Inflammatory macrophage treated with lipopolysaccharide for 1 hour (primary cell): ENCODE data around the gene TCIRG1.

Experiments used
- DNase-seq, 2 donors: peaks; one replicate each; pipeline ENCODE4 v3.0.0-alpha.2; 2020 to 2022

The TCIRG1 gene

DNA sequence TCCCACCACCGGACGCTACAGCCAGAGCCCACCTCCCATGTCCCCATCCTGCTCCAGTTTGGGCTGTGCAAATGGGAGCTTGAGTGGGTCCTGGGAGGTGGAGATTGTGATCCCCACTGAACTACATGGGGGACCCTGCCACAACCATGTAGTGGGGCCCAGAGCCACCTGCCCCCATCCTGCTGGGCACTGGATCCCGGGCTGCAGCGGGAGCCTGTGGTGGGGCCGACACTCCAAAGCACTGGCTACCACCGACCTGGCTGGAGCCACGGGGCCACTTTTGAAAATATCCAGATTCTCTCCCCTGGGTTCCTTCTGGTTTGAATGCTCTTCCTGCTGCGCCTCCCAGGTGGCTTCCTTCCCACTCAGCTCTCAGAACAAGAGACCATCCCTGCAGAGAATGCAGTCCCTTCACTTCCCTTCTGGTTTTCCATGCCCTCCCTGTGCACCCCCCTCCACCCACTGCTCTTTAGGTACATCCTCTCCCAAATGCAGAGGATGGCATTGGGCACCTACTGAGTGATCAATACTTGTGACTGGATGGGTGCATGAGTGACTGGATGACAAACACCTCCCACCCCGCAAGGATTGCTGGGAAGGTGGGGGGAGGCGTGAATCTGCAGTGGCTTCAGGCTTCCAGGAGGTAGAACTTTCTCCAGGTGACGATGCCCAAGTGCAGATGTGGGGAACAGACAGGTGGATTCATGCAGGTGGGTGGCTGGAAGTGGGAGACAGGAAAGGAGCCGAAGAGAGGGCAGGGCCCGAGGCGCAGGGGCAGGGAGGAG lies 34.1 kb upstream of the TCIRG1 start:
- no peak for DNase-seq

GRCh38 chr11:68006606-68007166 lies 32.1 kb upstream of the TCIRG1 start:
- DNase-seq = no peak

DNA sequence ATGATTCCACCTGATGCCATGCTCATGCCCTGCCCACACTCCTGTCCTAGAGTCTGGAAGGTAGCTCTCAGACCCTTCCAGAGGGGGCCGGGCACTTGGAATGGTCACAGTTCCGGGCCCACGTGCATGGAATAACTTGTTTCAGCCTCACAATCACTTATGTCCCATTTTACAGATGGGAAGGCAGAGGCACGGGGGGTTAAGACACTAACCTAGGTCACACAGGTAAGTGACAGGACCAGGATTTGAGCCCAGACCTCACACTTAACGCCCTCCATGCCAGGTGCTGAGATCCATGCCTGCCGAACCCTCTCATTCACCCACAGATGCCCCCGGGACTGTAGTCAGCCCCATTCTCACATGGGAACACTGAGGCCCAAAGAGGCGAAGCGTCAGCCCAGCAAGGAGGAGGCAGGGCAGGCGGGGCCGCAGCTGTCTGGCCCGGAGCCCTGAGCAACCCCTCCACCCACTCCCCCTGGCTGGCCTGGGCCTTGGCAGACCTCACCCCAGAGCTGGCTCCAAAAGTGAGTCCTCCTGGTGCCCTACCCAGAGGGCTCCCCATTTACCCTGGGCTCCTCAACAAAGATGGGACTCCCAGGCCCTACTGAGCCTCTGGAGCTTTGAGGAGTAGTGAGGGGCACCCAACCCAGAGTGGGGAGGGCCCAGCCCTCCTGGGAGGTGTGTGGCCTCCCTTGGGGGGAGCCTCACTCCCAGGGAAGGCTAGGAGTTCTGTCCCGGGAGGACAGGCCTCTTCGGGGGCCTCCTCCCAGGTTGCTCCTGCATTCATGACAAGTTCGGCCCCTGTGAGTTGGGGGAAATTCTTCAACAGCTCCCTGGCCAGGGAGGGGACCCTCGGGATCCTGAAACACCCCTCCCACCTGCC lies 31.1 kb upstream of the TCIRG1 start:
- DNase-seq = no peak

DNA sequence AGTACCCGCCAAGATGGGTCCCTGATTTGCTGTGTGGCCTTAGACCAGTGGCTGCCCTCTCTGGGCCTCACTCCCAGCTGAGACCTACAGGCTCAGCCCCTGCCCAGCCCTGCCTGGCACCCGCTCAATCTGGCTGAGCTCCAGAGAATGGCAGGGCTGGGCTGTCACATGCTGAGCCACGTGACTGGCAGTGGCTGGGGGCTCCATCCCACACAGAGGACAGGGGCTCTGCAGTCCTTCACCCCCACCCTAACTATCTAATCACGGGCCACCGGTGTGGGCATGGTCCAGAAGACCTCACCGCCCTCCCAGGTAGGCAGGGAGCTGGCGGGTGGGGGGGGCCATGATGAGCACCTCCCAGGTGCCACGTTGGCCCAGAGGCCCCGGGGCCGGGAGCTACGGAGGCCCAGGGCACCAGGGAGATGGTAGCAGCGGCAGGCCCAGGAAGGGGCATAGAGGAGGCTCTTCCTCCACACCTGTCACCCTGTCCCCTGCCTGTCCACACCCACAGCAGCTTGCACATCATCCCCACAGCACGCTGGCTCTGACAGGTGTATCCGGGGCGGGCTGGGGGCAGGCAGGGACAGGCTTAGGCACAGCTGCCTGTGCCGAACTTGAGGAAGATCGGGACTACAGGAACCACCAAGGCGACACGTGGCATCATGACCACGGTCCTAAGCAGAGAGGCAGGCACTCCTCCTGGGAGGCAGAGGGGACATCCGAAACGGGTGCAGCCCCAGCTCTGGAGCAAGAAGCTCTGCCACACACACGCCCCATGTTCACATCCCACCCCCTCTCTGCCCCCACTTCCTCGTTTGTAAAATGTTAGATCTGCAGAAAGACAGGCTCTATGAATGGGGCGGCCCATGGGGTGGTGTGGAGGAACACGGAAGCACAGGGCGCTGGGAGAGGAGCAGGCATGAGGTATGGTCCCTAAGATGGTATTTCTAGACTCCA lies 30.2 kb upstream of the TCIRG1 start:
- DNase-seq = peak; percentile 69 to 89

DNA sequence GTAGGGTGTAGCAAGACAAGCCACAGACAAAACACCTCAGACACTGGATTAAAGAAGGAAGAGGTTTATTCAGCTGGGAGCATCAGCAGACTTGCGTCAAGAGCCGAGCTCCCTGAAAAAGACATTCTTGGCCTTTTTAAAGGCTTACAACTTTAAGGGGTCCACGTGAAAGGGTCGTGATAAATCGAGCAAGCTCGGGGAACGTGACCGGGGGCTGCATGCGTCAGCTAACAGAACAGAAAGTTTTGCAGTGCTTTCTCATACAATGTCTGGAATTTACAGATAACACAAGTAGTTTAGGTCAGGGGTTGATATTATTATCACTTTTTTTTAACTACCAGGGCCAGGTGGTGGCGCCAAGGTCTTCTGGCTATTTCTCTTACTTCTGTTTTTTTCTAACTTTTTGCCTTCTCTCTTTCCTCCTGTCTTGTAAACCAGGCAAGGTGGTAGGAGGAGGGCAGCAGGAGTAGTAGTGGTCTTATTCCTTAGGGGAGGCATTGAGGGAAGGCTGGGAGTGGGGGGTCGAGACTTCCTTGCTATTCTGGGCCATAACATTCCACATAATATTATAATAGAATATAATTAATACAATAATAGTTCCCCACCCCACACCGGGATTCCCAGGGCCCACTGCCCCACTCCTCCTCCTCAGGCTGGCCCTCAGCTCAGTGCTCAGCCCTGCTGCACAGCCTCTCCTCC lies 29.3 kb upstream of the TCIRG1 start:
- peak; percentile 12 to 17 for DNase-seq

DNA sequence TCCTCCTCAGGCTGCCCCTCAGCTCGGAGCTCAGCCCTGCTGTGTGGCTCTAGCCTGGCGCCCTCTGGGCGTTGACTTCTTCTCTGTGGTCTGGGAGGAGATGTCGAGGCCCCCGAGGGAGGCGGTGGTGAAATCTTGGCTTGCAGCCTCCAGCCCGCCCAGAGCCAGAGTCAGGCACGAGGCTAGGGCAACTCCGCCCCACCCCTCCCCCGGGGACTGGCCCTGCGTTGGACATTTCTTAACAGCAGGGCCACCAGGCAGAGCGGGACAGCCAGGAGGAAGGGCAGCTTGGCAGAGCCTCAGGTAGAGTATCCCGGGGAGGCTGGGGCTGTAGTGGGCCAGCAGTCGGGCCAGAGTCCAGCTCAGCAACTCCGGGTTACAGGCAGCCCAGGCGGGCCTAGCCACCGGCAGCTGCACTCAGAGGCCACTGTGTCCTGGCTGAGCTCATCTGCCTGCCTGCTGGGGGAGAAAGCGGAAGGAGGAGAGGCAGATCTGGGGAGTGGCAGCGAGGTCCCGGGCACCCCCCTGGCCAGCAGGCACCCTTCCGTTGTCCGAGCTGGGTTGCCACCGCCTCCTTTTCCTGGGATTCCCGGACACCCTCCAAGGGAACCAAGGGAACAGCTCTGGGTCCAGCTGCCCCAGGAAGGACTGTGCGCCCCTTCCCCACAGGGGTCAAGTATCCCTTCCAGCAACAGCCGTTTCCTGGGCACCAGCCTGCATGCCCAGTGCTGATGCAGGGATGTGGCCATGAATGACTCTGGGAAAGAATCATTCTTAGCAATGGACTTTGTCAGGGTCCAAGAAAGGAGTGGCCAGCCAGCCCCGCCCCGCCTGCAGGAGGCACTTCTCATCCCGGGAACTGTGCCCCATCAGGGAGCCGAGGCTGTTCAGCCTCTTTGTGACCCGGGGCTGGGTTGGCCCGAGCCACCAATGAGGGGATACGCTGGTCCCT lies 28.5 kb upstream of the TCIRG1 start, which contains the start of gene ALDH3B1:
Gene ALDH3B1, plus strand, starts transcription at position 238 of the 952 bp plus-strand sequence. CDS start 4,971 bp downstream, outside the sequence.
- DNase-seq = peak; percentile 93 to 95

GRCh38 chr11:68011051-68011943 lies 27.5 kb upstream of the TCIRG1 start:
- peak in 1 of 2 donors; percentile 22 for DNase-seq

GRCh38 chr11:68012044-68012842 lies 26.6 kb upstream of the TCIRG1 start:
- no peak for DNase-seq

DNA sequence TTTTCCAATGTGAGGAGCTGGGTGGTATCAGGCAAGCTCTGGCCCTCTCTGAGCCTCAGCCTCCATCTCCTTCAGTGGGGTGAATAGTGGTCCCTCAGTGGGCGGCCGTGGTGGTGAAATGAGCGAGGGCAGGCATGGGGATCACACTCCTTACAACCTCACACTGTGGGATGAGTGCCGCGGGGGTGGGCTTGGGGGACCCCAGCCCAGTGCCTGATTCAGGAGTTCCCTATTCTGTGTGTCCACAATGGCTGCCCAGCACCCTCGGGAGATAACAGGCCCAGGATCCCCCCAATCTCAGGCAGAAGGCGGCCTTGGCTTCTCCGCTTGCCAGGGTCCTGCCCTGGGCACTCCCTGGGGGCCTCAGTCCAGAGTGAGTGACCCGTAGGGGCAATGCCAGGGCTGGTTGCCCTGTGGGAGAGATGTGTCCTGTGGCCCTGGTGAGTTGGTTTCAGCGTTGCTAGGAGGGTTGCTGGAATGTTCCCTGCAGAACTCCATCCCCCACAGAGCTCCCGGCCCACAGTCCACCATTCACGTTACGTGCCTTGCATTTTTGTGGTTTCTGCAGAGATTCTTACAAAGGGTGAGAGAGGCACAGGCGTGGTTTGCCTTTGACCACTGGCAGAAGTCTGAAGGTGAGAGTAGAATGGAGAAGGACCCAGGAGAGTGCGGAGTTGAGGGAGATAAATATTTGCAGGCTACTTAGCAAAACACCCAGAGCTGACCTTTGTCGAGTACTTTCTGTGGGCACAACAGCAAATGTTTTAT lies 25.8 kb upstream of the TCIRG1 start:
- no peak for DNase-seq

DNA sequence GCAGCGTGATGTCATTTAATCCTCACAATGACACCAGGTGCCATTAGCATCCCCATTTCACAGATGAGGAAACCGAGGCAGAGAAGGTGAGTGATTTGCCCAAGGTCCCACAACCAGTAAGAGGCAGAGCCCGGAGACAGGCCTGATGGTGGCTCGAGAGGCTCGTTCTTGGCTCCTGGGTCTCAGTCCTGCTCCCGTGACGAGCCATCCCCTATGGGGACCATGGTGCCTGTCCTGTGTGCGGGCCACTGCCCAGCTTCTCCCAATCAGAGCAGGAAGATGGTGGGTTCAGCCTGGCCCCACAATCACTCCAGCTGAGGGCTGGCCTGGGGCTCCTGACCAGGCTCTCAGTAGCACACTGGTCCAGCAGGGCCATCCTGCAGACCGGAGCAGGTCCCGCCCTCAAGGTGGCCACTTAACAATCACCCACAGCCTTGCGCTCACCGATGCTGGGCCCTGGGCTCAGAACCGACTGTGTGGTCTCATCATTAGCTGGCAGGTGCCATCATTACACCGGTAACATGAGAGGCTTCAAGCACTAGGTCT lies 25.1 kb upstream of the TCIRG1 start:
- no peak for DNase-seq

DNA sequence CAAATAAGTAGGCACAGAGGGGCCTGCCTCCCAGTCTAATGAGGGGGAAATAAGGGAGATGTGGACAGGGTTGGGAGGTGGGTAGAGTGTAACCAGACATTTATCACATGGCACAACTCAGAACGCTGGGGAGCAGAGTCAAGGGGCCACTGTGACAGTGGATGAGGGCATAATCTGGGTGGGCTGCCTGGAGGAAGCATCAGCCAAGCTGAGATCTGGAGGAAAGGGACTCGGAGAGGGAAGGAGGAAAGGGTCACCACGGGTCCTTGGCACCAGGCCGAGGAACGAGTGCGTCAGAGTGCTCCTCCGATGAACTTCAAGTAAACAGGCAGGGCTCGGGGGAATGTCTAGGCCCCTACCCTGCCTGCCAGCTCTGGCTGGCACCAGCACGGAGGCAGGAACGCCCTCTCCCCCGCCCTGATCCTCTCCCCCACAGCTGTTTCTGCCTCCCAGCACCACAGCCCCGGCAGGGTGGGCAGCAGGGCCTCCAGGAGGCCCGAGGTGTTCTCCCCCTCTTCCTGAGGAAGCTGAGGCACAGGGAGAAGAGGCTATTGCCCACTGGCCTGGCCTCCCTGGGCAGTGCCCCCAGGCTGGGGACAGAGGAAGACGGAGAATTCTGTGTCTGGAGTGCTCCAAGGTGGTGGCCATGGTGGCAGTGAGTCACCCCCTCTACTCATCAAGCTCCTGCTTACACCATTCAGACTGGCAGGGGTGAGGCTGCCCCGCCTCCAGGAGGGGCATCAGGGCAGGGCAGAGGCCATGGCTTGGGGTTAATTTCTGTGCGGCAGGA lies 24.5 kb upstream of the TCIRG1 start:
- peak; percentile 19 to 50 for DNase-seq

DNA sequence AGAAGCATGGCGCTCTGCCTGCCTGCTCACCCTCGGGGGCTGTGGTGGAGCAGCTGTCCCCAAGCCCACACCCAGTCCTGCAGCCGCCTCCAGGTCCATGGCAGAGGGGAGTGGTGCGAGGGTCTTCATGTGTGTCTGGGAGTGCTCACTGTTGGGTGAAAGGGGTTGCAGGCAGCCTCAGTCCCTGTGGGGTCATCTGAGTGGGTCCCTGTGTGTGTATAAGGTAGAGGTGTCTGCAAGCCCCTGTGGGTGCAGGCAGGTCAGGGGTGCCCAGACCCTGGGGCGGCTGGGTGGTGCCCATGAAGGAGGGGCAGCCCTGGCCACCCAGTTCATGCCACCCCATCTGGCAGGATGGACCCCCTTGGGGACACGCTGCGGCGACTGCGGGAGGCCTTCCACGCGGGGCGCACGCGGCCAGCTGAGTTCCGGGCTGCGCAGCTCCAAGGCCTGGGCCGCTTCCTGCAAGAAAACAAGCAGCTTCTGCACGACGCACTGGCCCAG lies 23.8 kb upstream of the TCIRG1 start:
- no peak for DNase-seq

GRCh38 chr11:68015467-68015866 lies 23.4 kb upstream of the TCIRG1 start:
- no peak for DNase-seq

- DNase-seq = no peak
Measured at GRCh38 chr11:68016161-68016903, 22.5 kb upstream of the TCIRG1 start.
